Vagina (tissue), 2 donors: ENCODE results near the gene DCTD.

Experiments
- POLR2A ChIP-seq, 2 donors: fragments of 450-650 bp; IDR thresholded peaks; one replicate each; pipeline ENCODE4 v1.6.1; 2017; ENCODE audit warnings: antibody characterized with exemption in 2 of 2, mild to moderate bottlenecking in 2 of 2, moderate library complexity in 2 of 2
- POLR2AphosphoS5 ChIP-seq, 2 donors: sonication (generic); formaldehyde crosslinking; IDR thresholded peaks; one replicate each; pipeline ENCODE4 v1.9.0; 2017; ENCODE audit warnings: antibody characterized with exemption in 2 of 2, mild to moderate bottlenecking in 2 of 2, low read depth in 1 of 2; ENCODE audit not compliant: insufficient read depth in 1 of 2
- TF ChIP-seq, protein P1 (sequence below), 3 experiments: fragments of 450-650 bp in 2 of 3; fragments of 200-600 bp in 1 of 3; sonication (generic) in 1 of 3; IDR thresholded peaks; one replicate each; pipeline ENCODE4 v1.5.1; 2017 to 2019; ENCODE audit warnings: antibody characterized with exemption in 3 of 3, mild to moderate bottlenecking in 2 of 3, moderate library complexity in 2 of 3

DNA sequence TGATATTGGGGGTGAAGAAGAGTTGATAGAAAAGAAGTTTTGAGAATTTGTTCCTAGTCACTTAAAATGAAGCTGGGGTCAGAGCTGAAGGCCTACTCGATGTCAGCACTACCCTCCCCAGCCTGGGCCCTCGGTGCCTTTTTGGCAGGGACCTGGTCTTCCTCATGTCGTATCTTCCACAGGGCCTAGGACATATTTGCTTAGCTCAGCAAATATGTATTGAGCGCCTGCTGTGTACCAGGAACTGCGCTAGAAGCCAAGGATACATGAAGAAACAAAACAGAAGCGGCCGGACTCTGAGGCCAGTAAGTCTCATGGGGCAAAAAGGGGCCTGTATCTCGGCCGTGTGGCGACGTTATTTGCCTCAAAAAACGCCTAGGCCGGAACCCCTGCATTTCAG is 44.3 kb downstream of the DCTD start:
- TF ChIP-seq, protein P1, sequence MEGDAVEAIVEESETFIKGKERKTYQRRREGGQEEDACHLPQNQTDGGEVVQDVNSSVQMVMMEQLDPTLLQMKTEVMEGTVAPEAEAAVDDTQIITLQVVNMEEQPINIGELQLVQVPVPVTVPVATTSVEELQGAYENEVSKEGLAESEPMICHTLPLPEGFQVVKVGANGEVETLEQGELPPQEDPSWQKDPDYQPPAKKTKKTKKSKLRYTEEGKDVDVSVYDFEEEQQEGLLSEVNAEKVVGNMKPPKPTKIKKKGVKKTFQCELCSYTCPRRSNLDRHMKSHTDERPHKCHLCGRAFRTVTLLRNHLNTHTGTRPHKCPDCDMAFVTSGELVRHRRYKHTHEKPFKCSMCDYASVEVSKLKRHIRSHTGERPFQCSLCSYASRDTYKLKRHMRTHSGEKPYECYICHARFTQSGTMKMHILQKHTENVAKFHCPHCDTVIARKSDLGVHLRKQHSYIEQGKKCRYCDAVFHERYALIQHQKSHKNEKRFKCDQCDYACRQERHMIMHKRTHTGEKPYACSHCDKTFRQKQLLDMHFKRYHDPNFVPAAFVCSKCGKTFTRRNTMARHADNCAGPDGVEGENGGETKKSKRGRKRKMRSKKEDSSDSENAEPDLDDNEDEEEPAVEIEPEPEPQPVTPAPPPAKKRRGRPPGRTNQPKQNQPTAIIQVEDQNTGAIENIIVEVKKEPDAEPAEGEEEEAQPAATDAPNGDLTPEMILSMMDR (IDR thresholded peaks at IDR 0.05): no peak
- no peak for TF ChIP-seq POLR2AphosphoS5 (IDR thresholded peaks at IDR 0.05; ENCODE audit: insufficient read depth in 1 of 2, low read depth in 1 of 2)
- TF ChIP-seq POLR2A (IDR thresholded peaks at IDR 0.05): no peak
